Erythroblast (primary cell): ENCODE data around the gene OR13C9.

Experiments
- GATA1 ChIP-seq: IDR thresholded peaks from 2 replicates; pipeline ENCODE4 v1.6.1; 2011; ENCODE audit warnings: low read depth, mild to moderate bottlenecking, control low read depth, low read length, moderate library complexity
- POLR2A ChIP-seq: IDR thresholded peaks from 2 replicates; pipeline ENCODE4 v1.6.1; 2011; ENCODE audit warnings: mild to moderate bottlenecking, low read length

- TF ChIP-seq POLR2A (no peak), GATA1 (no peak)
These were observed 31.4 kb downstream of the OR13C9 start for GRCh38 chr9:104586496-104587180.
